IMR-90 (cell line): ENCODE results near the gene ZNF12. TPM values are rescaled to one million over a fixed set of nuclear protein-coding genes. Genes with fewer than 3 reads are reported as not detected.

Experiments
- ATAC-seq: fragments of 200-7000 bp; cut with Tn5 transposase; 2 replicates; pipeline ENCODE4 v1.9.1; 2020; ENCODE audit warnings: low read depth, mild to moderate bottlenecking, moderate library complexity
- BruUV-seq: library from RNA; stranded (reverse); fragments of 400-500 nt; replicated peaks from 2 replicates; lab custom pipeline; 2021; lab: Mats Ljungman, UMichigan
- CTCF ChIA-PET: fragments of 300-600 bp; formaldehyde crosslinking; extraction: SDS; loops from one replicate; lab custom pipeline; 2021; ENCODE audit warnings: antibody characterized with exemption; lab: Yijun Ruan, JAX
- POLR2A ChIA-PET: fragments of 300-600 bp; sonication (Branson Sonifier 250); formaldehyde crosslinking; loops from one replicate; lab custom pipeline; 2022; ENCODE audit warnings: antibody characterized with exemption; ENCODE audit not compliant: unreplicated experiment; lab: Charles Lee
- DNase-seq: peaks from one replicate; pipeline ENCODE4 v3.0.0; 2013
- H2AFZ ChIP-seq: replicated peaks from 2 replicates; pipeline ENCODE3; 2013; ENCODE audit warnings: low read length, mild to moderate bottlenecking; ENCODE audit not compliant: poor library complexity
- H2AK5ac ChIP-seq: 2 replicates; pipeline ENCODE4 v1.6.1; 2013; ENCODE audit warnings: low read depth, low read length, inconsistent platforms
- H2AK9ac ChIP-seq: replicated peaks from 2 replicates; pipeline ENCODE3; 2013; ENCODE audit warnings: mild to moderate bottlenecking, low read depth, low read length, moderate library complexity; ENCODE audit not compliant: poor library complexity
- H2BK120ac ChIP-seq: 2 replicates; pipeline ENCODE4 v1.6.1; 2013; ENCODE audit warnings: low read depth, low read length, inconsistent platforms
- H2BK15ac ChIP-seq: 3 replicates; pipeline ENCODE4 v1.6.1; 2013; ENCODE audit warnings: low read depth, low read length, inconsistent platforms
- H2BK20ac ChIP-seq: 2 replicates; pipeline ENCODE4 v1.6.1; 2013; ENCODE audit warnings: low read depth, mild to moderate bottlenecking, inconsistent platforms, low read length, moderate library complexity
- H2BK5ac ChIP-seq: 2 replicates; pipeline ENCODE4 v1.6.1; 2013; ENCODE audit warnings: mild to moderate bottlenecking, low read depth, low read length, inconsistent platforms; ENCODE audit not compliant: poor library complexity, severe bottlenecking
- H3K14ac ChIP-seq: replicated peaks from 2 replicates; pipeline ENCODE4 v1.6.1; 2013; ENCODE audit warnings: low read depth, low read length, inconsistent platforms
- H3K18ac ChIP-seq: 2 replicates; pipeline ENCODE4 v1.6.1; 2013; ENCODE audit warnings: low read depth, low read length, control low read depth
- H3K23ac ChIP-seq: 2 replicates; pipeline ENCODE4 v1.6.1; 2013; ENCODE audit warnings: low read depth, low read length, inconsistent platforms
- H3K27ac ChIP-seq: 2 replicates; pipeline ENCODE4 v1.5.1; 2013; ENCODE audit warnings: mild to moderate bottlenecking, control low read depth, low read length; ENCODE audit not compliant: insufficient read depth
- H3K27me3 ChIP-seq: 2 replicates; pipeline ENCODE4 v1.6.1; 2013; ENCODE audit warnings: low read length; ENCODE audit not compliant: control insufficient read depth, insufficient read depth
- H3K36me3 ChIP-seq: 2 replicates; pipeline ENCODE4 v1.6.1; 2013; ENCODE audit warnings: low read length, mixed read lengths; ENCODE audit not compliant: control insufficient read depth, insufficient read depth
- H3K4ac ChIP-seq: 2 replicates; pipeline ENCODE4 v1.6.1; 2013; ENCODE audit warnings: low read depth, low read length, inconsistent platforms
- H3K4me1 ChIP-seq: 2 replicates; pipeline ENCODE4 v1.6.1; 2013; ENCODE audit warnings: low read length, mixed read lengths; ENCODE audit not compliant: control insufficient read depth, insufficient read depth
- H3K4me2 ChIP-seq: 2 replicates; pipeline ENCODE4 v1.6.1; 2013; ENCODE audit warnings: low read depth, mild to moderate bottlenecking, control low read depth, low read length, moderate library complexity
- H3K4me3 ChIP-seq: 2 replicates; pipeline ENCODE4 v1.5.1; 2013; ENCODE audit warnings: low read depth, mild to moderate bottlenecking, control low read depth, low read length, moderate library complexity; ENCODE audit not compliant: insufficient read depth
- H3K56ac ChIP-seq: 2 replicates; pipeline ENCODE4 v1.6.1; 2013; ENCODE audit warnings: low read length, inconsistent platforms; ENCODE audit not compliant: insufficient read depth; ENCODE audit errors: extremely low read depth
- H3K79me1 ChIP-seq, 2 experiments: 2 replicates each; pipeline ENCODE4 v1.6.1; 2013; ENCODE audit warnings: low read length in 2 of 2, inconsistent platforms in 1 of 2, low read depth in 1 of 2
- H3K9ac ChIP-seq: 2 replicates; pipeline ENCODE4 v1.6.1; 2013; ENCODE audit warnings: low read depth, low read length, control low read depth
- H3K9me1 ChIP-seq: 2 replicates; pipeline ENCODE4 v1.6.1; 2013; ENCODE audit warnings: low read length, inconsistent platforms; ENCODE audit not compliant: insufficient read depth
- H3K9me3 ChIP-seq: 2 replicates; pipeline ENCODE4 v1.6.1; 2013; ENCODE audit warnings: low read length; ENCODE audit not compliant: control insufficient read depth, insufficient read depth
- H4K20me1 ChIP-seq: 2 replicates; pipeline ENCODE4 v1.6.1; 2013; ENCODE audit warnings: low read length, inconsistent platforms; ENCODE audit not compliant: insufficient read depth
- H4K5ac ChIP-seq: 2 replicates; pipeline ENCODE4 v1.6.1; 2013; ENCODE audit warnings: mild to moderate bottlenecking, low read depth, low read length, control low read depth
- H4K8ac ChIP-seq, 2 experiments: 2 replicates each; pipeline ENCODE4 v1.6.1; 2013; ENCODE audit warnings: low read depth in 2 of 2, low read length in 2 of 2, control low read depth in 1 of 2, inconsistent platforms in 1 of 2
- H4K91ac ChIP-seq: 2 replicates; pipeline ENCODE4 v1.6.1; 2013; ENCODE audit warnings: low read depth, low read length, inconsistent platforms; ENCODE audit not compliant: insufficient read depth
- CHD1 ChIP-seq: IDR thresholded peaks from 2 replicates; pipeline ENCODE4 v1.6.1; 2012; ENCODE audit warnings: low read depth, low read length, improper control_type of control experiment
- FOS ChIP-seq: fragments of 150-350 bp; IDR thresholded peaks from 2 replicates; pipeline ENCODE4 v1.6.1; 2016; ENCODE audit warnings: low read depth, low read length
- MAFK ChIP-seq: IDR thresholded peaks from 2 replicates; pipeline ENCODE4 v1.6.1; 2012; ENCODE audit warnings: low read depth, low read length, improper control_type of control experiment
- MXI1 ChIP-seq: IDR thresholded peaks from 2 replicates; pipeline ENCODE4 v1.6.1; 2012; ENCODE audit warnings: low read depth, mild to moderate bottlenecking, low read length, moderate library complexity, borderline replicate concordance
- NFE2L2 ChIP-seq: fragments of 150-350 bp; IDR thresholded peaks from 2 replicates; pipeline ENCODE4 v1.6.1; 2016; ENCODE audit warnings: low read depth, mild to moderate bottlenecking, low read length
- RAD21 ChIP-seq: IDR thresholded peaks from 2 replicates; pipeline ENCODE4 v1.6.1; 2012; ENCODE audit warnings: low read length, improper control_type of control experiment
- RFX5 ChIP-seq: IDR thresholded peaks from 2 replicates; pipeline ENCODE4 v1.8.0; 2012; ENCODE audit warnings: low read depth, mild to moderate bottlenecking, low read length, moderate library complexity
- SMC3 ChIP-seq: fragments of 150-350 bp; IDR thresholded peaks from 2 replicates; pipeline ENCODE4 v1.6.1; 2016; ENCODE audit warnings: low read depth, mild to moderate bottlenecking, antibody characterized with exemption, low read length, moderate library complexity
- WGBS, 2 experiments: methylation state at CpG; one replicate each; pipeline versions ENCODE4 v1.1.5 to v1.1.7; 2013; ENCODE audit warnings: missing lambda C conversion rate in 2 of 2; ENCODE audit not compliant: insufficient read length in 1 of 2; ENCODE audit errors: extremely low coverage in 2 of 2; 5-methylcytosine and 5-hydroxymethylcytosine counted together
- dilution Hi-C: fragments of 300-500 bp; cut with HindIII; formaldehyde crosslinking; loops from one replicate; pipeline ENCODE4 v1.14.3; 2018; ENCODE audit warnings: low sequenced_read_pairs; ENCODE audit not compliant: unreplicated experiment
- in situ Hi-C: fragments of 300-500 bp; cut with MboI; formaldehyde crosslinking; loops from 3 replicates; pipeline ENCODE4 v1.14.3; 2019; ENCODE audit warnings: low sequenced_read_pairs, inconsistent platforms, mixed read lengths
- intact Hi-C: fragments of 100-400 bp; cut with micrococcal nuclease; formaldehyde crosslinking; loops from 2 replicates; pipeline ENCODE4 v1.10.0; 2022
- polyA plus RNA-seq, 3 experiments: library from polyadenylated mRNA; depleted of rRNA; stranded (reverse); fragments of >200 nt; gene quantifications; 2 replicates each; pipeline ENCODE4 v1.2.3, GENCODE V29; 2012; ENCODE audit warnings: low replicate concordance in 1 of 3
- total RNA-seq: library from RNA; depleted of rRNA; stranded (reverse); fragments of >200 nt; gene quantifications from 2 replicates; pipeline ENCODE4 v1.2.3, GENCODE V29; 2012
- TF ChIP-seq, protein P1 (sequence below): conservative IDR thresholded peaks from 2 replicates; pipeline ENCODE4 v1.5.1; 2012; ENCODE audit warnings: mild to moderate bottlenecking, low read depth, low read length, improper control_type of control experiment
- TF ChIP-seq, protein P2 (sequence below): fragments of 150-350 bp; IDR thresholded peaks from 2 replicates; pipeline ENCODE4 v1.6.1; 2017; ENCODE audit warnings: mild to moderate bottlenecking, antibody characterized with exemption, low read length, low read depth
- TF ChIP-seq, protein P3 (sequence below): fragments of 150-350 bp; IDR thresholded peaks from 2 replicates; pipeline ENCODE4 v1.6.1; 2016; ENCODE audit warnings: low read depth, mild to moderate bottlenecking, low read length, moderate library complexity, borderline replicate concordance

ZNF12 gene
- total and polyA plus RNA-seq, 2 of the 4 experiments (the other 2 are of a cell fraction), result 8.2 to 20.8 TPM

DNA sequence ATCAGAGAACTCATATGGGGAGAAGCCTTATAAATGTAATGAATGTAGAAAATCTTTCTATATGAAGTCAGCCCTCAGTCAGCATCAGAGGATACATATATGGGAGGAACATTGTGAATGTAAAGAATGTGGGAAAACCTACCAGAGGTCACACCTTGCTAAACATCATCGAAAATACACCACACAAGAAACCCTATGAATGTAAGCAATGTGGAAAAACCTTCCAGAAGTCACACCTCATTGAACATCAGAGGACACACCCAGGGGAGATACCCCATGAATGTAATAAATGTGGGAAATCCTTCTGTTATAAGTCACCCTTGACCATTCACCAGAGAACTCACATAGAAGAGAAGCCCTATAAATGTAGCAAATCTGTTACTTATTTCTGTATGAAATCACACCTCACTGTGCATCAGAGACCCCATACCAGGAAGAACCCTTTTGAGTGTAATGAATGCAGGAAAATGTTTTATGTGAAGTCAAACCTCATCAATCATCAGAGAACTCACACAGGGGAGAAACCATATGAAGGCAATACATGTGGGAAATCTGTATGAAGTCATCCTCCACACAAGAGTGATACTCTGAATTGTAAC lies 30.8 kb downstream of the ZNF12 start:
- H4K5ac ChIP-seq, result no peak overlapping the region
- H3K36me3 ChIP-seq, result no peaks in the 10 kb centered on the region
- no peak overlapping the region for H3K56ac ChIP-seq
- H3K23ac ChIP-seq, result no peak overlapping the region
- POLR2A ChIA-PET, result no interaction called here
- in situ Hi-C loops, result no loop called here
- H2AK5ac ChIP-seq, result no peak overlapping the region
- no peak overlapping the region for H3K27ac ChIP-seq
- ATAC-seq (no peak), DNase-seq (no peak)
- H3K79me1 ChIP-seq, result no peaks in the 10 kb centered on the region
- no peak overlapping the region for H3K4me2 ChIP-seq
- no peak overlapping the region for H2BK120ac ChIP-seq
- H3K9ac ChIP-seq, result no peak overlapping the region
- no peak overlapping the region for H4K8ac ChIP-seq
- no peak overlapping the region for H3K18ac ChIP-seq
- TF ChIP-seq SMC3 (no peak), NFE2L2 (no peak), CHD1 (no peak), FOS (no peak), MXI1 (no peak), RAD21 (no peak), RFX5 (no peak), MAFK (no peak)
- TF ChIP-seq, protein P1, sequence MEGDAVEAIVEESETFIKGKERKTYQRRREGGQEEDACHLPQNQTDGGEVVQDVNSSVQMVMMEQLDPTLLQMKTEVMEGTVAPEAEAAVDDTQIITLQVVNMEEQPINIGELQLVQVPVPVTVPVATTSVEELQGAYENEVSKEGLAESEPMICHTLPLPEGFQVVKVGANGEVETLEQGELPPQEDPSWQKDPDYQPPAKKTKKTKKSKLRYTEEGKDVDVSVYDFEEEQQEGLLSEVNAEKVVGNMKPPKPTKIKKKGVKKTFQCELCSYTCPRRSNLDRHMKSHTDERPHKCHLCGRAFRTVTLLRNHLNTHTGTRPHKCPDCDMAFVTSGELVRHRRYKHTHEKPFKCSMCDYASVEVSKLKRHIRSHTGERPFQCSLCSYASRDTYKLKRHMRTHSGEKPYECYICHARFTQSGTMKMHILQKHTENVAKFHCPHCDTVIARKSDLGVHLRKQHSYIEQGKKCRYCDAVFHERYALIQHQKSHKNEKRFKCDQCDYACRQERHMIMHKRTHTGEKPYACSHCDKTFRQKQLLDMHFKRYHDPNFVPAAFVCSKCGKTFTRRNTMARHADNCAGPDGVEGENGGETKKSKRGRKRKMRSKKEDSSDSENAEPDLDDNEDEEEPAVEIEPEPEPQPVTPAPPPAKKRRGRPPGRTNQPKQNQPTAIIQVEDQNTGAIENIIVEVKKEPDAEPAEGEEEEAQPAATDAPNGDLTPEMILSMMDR, result no peak
- TF ChIP-seq, protein P2, sequence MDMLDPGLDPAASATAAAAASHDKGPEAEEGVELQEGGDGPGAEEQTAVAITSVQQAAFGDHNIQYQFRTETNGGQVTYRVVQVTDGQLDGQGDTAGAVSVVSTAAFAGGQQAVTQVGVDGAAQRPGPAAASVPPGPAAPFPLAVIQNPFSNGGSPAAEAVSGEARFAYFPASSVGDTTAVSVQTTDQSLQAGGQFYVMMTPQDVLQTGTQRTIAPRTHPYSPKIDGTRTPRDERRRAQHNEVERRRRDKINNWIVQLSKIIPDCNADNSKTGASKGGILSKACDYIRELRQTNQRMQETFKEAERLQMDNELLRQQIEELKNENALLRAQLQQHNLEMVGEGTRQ, result no peak
- TF ChIP-seq, protein P3, sequence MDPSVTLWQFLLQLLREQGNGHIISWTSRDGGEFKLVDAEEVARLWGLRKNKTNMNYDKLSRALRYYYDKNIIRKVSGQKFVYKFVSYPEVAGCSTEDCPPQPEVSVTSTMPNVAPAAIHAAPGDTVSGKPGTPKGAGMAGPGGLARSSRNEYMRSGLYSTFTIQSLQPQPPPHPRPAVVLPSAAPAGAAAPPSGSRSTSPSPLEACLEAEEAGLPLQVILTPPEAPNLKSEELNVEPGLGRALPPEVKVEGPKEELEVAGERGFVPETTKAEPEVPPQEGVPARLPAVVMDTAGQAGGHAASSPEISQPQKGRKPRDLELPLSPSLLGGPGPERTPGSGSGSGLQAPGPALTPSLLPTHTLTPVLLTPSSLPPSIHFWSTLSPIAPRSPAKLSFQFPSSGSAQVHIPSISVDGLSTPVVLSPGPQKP, result no peak
- no peaks in the 10 kb centered on the region for H3K4me1 ChIP-seq
- no peak overlapping the region for H2BK20ac ChIP-seq
- H3K9me1 ChIP-seq, result no peaks in the 10 kb centered on the region
- H2AK9ac ChIP-seq, result no peak overlapping the region
- CTCF ChIA-PET, result no interaction called here
- no peaks in the 10 kb centered on the region for H3K27me3 ChIP-seq
- H4K20me1 ChIP-seq, result no peaks in the 10 kb centered on the region
- H2AFZ ChIP-seq, result no peak overlapping the region
- H3K4me3 ChIP-seq, result no peak overlapping the region
- no peak overlapping the region for H4K91ac ChIP-seq
- no peak overlapping the region for H3K14ac ChIP-seq
- no peak overlapping the region for H2BK15ac ChIP-seq
- no peak overlapping the region for H2BK5ac ChIP-seq
- no peak overlapping the region for H3K4ac ChIP-seq
- no CpG with 5 or more reads among the region's 1 CpG for WGBS, 2 experiments
- H3K9me3 ChIP-seq, result peaks cover 52% of the 10 kb centered on the region
- dilution Hi-C loops, result no loop called here
- intact Hi-C loops, result no loop called here
- BruUV-seq, result no TSS peak
